Hepatocyte (in vitro differentiated cells): ENCODE results near the gene KRTAP5-4.
"Not testable (repeated sequence)": the region's sequence is repeated elsewhere in the genome, so short reads cannot be mapped to it uniquely, and the experiment has no call there.

Source experiments
- EZH2 ChIP-seq: fragments of 200-600 bp; sonication (generic); IDR thresholded peaks from 2 replicates; pipeline ENCODE4 v1.6.1; 2016; ENCODE audit warnings: antibody characterized with exemption, mild to moderate bottlenecking, borderline replicate concordance
- EZH2phosphoT487 ChIP-seq: fragments of 200-600 bp; sonication (generic); IDR thresholded peaks from one replicate; pipeline ENCODE4 v1.6.1; 2018; ENCODE audit warnings: antibody characterized with exemption, mild to moderate bottlenecking, low read depth, moderate library complexity; ENCODE audit not compliant: unreplicated experiment, severe bottlenecking
- TF ChIP-seq, protein P1 (sequence below): fragments of 200-600 bp; sonication (generic); IDR thresholded peaks from 2 replicates; pipeline ENCODE4 v1.5.1; 2016; ENCODE audit warnings: antibody characterized with exemption, mild to moderate bottlenecking; ENCODE audit not compliant: poor library complexity

DNA sequence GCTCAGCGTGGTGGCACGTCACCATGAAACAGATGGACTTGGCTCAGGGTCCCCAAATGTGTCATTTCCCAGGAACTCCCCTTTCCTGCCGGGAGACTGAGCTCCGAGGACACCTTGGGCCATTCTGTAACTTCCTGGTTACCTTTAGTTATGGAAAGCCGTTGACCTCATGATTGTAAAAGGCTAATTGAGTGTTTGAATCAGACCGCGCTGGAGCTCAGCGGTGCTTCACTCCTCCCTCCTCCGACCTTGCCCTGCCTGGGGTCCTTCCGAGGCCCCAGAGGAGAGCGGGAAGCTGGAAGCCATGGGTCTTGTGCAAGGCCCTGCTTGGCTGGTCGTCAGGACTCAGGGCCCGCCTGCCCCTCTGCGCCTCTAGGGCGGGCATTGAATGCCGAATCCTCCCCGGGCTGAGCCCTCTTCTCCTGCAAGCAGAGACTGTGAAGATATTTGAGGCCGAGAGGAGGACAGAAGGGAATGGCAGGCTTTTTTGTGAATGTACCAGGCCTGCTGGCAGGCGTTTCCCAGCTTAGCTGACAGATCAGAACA is 25.3 kb downstream of the KRTAP5-4 start:
- TF ChIP-seq EZH2, EZH2phosphoT487: not testable (repeated sequence)
- TF ChIP-seq, protein P1, sequence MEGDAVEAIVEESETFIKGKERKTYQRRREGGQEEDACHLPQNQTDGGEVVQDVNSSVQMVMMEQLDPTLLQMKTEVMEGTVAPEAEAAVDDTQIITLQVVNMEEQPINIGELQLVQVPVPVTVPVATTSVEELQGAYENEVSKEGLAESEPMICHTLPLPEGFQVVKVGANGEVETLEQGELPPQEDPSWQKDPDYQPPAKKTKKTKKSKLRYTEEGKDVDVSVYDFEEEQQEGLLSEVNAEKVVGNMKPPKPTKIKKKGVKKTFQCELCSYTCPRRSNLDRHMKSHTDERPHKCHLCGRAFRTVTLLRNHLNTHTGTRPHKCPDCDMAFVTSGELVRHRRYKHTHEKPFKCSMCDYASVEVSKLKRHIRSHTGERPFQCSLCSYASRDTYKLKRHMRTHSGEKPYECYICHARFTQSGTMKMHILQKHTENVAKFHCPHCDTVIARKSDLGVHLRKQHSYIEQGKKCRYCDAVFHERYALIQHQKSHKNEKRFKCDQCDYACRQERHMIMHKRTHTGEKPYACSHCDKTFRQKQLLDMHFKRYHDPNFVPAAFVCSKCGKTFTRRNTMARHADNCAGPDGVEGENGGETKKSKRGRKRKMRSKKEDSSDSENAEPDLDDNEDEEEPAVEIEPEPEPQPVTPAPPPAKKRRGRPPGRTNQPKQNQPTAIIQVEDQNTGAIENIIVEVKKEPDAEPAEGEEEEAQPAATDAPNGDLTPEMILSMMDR = not testable (repeated sequence)
